PFSK-1 (cell line): ENCODE data around the gene IGFL2.

Experiments used
- FOXP2 ChIP-seq: optimal IDR thresholded peaks from 2 replicates; pipeline ENCODE3; 2011; ENCODE audit warnings: borderline replicate concordance, control low read depth, inconsistent platforms; ENCODE audit not compliant: insufficient read depth; ENCODE audit errors: extremely low read length, extremely low read depth
- POLR2AphosphoS5 ChIP-seq: IDR thresholded peaks from 2 replicates; pipeline ENCODE4 v1.6.1; 2012; ENCODE audit warnings: low read depth, mild to moderate bottlenecking, control low read depth, low read length, moderate library complexity
- SIN3A ChIP-seq: IDR thresholded peaks from 2 replicates; pipeline ENCODE4 v1.6.1; 2012; ENCODE audit warnings: mild to moderate bottlenecking, low read length, moderate library complexity, borderline replicate concordance; ENCODE audit not compliant: insufficient read depth
- TAF1 ChIP-seq: IDR thresholded peaks from 2 replicates; pipeline ENCODE4 v1.6.1; 2012; ENCODE audit warnings: low read length, control low read depth, borderline replicate concordance; ENCODE audit not compliant: insufficient read depth
- TF ChIP-seq, protein P1 (sequence below), 2 experiments: IDR thresholded peaks; 2 replicates each; pipeline versions ENCODE4 v1.6.1 to v1.8.0; 2011 to 2012; ENCODE audit warnings: low read depth in 2 of 2, low read length in 2 of 2, control low read depth in 1 of 2, inconsistent platforms in 1 of 2, mild to moderate bottlenecking in 1 of 2, moderate library complexity in 1 of 2; ENCODE audit not compliant: insufficient read depth in 1 of 2

The IGFL2 gene

GRCh38 chr19:46133101-46133627 lies 14.9 kb upstream of the IGFL2 start:
- TF ChIP-seq FOXP2 = no peak
- TF ChIP-seq, protein P1, sequence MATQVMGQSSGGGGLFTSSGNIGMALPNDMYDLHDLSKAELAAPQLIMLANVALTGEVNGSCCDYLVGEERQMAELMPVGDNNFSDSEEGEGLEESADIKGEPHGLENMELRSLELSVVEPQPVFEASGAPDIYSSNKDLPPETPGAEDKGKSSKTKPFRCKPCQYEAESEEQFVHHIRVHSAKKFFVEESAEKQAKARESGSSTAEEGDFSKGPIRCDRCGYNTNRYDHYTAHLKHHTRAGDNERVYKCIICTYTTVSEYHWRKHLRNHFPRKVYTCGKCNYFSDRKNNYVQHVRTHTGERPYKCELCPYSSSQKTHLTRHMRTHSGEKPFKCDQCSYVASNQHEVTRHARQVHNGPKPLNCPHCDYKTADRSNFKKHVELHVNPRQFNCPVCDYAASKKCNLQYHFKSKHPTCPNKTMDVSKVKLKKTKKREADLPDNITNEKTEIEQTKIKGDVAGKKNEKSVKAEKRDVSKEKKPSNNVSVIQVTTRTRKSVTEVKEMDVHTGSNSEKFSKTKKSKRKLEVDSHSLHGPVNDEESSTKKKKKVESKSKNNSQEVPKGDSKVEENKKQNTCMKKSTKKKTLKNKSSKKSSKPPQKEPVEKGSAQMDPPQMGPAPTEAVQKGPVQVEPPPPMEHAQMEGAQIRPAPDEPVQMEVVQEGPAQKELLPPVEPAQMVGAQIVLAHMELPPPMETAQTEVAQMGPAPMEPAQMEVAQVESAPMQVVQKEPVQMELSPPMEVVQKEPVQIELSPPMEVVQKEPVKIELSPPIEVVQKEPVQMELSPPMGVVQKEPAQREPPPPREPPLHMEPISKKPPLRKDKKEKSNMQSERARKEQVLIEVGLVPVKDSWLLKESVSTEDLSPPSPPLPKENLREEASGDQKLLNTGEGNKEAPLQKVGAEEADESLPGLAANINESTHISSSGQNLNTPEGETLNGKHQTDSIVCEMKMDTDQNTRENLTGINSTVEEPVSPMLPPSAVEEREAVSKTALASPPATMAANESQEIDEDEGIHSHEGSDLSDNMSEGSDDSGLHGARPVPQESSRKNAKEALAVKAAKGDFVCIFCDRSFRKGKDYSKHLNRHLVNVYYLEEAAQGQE (IDR thresholded peaks at IDR 0.05; ENCODE audit: insufficient read depth in 1 of 2, low read depth in 2 of 2, low read length in 2 of 2) = no peak
- TF ChIP-seq TAF1 = no peak
- TF ChIP-seq POLR2AphosphoS5 = no peak
- no peak for TF ChIP-seq SIN3A

GRCh38 chr19:46133777-46134241 lies 14.2 kb upstream of the IGFL2 start:
- TF ChIP-seq TAF1 (no peak), FOXP2 (no peak), POLR2AphosphoS5 (no peak), SIN3A (no peak)
- TF ChIP-seq, protein P1 (IDR thresholded peaks at IDR 0.05; ENCODE audit: insufficient read depth in 1 of 2, low read depth in 2 of 2, low read length in 2 of 2) = no peak

DNA sequence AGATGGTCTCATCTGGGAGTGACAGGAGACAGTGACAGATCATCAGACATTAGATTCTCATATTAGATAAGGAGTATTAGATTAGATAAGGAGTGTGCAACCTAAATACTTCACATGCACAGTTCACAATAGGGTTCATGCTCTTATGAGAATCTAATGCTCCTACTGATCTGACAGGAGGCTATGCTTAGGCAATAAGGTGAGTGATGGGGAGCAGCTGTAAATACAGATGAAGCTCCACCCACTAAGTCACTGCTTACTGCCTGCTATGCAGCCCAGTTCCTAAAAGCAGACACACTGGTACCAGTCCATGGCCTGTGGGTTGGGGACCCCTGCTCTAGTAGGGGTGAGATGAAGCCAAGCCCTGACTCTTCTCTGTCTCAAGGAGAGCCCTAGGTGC lies 13.5 kb upstream of the IGFL2 start:
- TF ChIP-seq POLR2AphosphoS5 (no peak), TAF1 (no peak), FOXP2 (no peak), SIN3A (no peak)
- TF ChIP-seq, protein P1 (IDR thresholded peaks at IDR 0.05; ENCODE audit: insufficient read depth in 1 of 2, low read depth in 2 of 2, low read length in 2 of 2) = no peak

DNA sequence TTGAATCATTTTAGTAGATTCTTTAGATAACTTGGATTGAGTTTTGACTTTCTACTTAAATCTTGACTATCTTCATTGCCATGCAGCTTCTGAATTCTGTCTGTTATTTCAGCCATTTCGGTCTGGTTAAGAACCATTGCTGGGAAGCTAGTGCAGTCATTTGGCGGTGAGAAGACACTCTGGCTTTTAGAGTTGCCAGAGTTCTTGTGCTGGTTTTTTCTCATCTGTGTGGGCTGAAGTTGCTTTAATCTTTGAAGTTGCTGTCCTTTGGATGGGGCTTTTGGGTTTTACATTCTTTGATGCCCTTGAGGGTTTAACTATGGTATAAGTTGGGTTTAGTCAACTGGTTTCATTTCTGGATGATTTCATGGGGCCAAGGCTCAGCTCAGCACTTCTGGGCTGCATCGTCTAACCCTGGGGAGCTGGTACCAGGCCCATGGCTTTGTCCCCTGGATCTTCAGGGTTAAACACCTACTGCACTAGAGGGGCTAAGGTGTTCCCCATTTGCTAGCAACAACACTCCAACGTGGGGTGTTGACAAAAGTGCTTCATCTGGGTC lies 10.0 kb upstream of the IGFL2 start:
- TF ChIP-seq POLR2AphosphoS5 (no peak), SIN3A (no peak), TAF1 (no peak), FOXP2 (no peak)
- TF ChIP-seq, protein P1 (IDR thresholded peaks at IDR 0.05; ENCODE audit: insufficient read depth in 1 of 2, low read depth in 2 of 2, low read length in 2 of 2) = no peak

GRCh38 chr19:46141421-46141820 lies 6.6 kb upstream of the IGFL2 start:
- TF ChIP-seq POLR2AphosphoS5 = no peak
- no peak for TF ChIP-seq FOXP2
- TF ChIP-seq, protein P1 (IDR thresholded peaks at IDR 0.05; ENCODE audit: insufficient read depth in 1 of 2, low read depth in 2 of 2, low read length in 2 of 2) = no peak
- TF ChIP-seq SIN3A = no peak
- no peak for TF ChIP-seq TAF1
